H1 (cell line): ENCODE data around the gene MAPK9. TPM values are rescaled to one million over a fixed set of nuclear protein-coding genes. Genes with fewer than 3 reads are reported as not detected.

Experiments
- CTCF ChIA-PET: fragments of 300-600 bp; sonication (Branson Sonifier 250); formaldehyde crosslinking; loops from one replicate; lab custom pipeline; 2021; ENCODE audit not compliant: partially characterized antibody; lab: Charles Lee
- POLR2A ChIA-PET: fragments of 300-600 bp; sonication (Branson Sonifier 250); formaldehyde crosslinking; loops from one replicate; lab custom pipeline; 2021; ENCODE audit warnings: inconsistent platforms; ENCODE audit not compliant: partially characterized antibody; lab: Charles Lee
- DNase-seq, 2 experiments: peaks; one replicate each; pipeline versions ENCODE4 v3.0.0 to v3.0.0-alpha.2; 2010 to 2022; ENCODE audit warnings: low spot score in 2 of 2, low read depth in 1 of 2, mixed read lengths in 1 of 2
- FAIRE-seq: peaks from 2 replicates; lab custom pipeline; 2011; peaks lifted over from hg19 to GRCh38; lab: Jason Lieb, UNC
- H2AFZ ChIP-seq: 2 replicates; pipeline ENCODE4 v1.8.1; 2012; ENCODE audit warnings: low read length, inconsistent platforms
- H2AK5ac ChIP-seq: 2 replicates; pipeline ENCODE4 v1.6.1; 2013; ENCODE audit warnings: low read depth, low read length
- H2BK120ac ChIP-seq: replicated peaks from 2 replicates; pipeline ENCODE3; 2013; ENCODE audit warnings: low read depth, low read length, inconsistent platforms
- H2BK12ac ChIP-seq: 2 replicates; pipeline ENCODE4 v1.6.1; 2013; ENCODE audit warnings: low read depth, low read length
- H2BK15ac ChIP-seq: 2 replicates; pipeline ENCODE4 v1.6.1; 2013; ENCODE audit warnings: low read length
- H2BK20ac ChIP-seq: 2 replicates; pipeline ENCODE4 v1.6.1; 2013; ENCODE audit warnings: low read length
- H2BK5ac ChIP-seq: 2 replicates; pipeline ENCODE4 v1.6.1; 2013; ENCODE audit warnings: low read depth, low read length
- H3K14ac ChIP-seq: 2 replicates; pipeline ENCODE4 v1.6.1; 2013; ENCODE audit warnings: inconsistent platforms; ENCODE audit not compliant: insufficient read length
- H3K18ac ChIP-seq: 2 replicates; pipeline ENCODE4 v1.6.1; 2013; ENCODE audit warnings: low read length; ENCODE audit errors: extremely low read depth
- H3K23ac ChIP-seq: 2 replicates; pipeline ENCODE4 v1.6.1; 2013; ENCODE audit warnings: inconsistent platforms; ENCODE audit not compliant: insufficient read length
- H3K23me2 ChIP-seq: 2 replicates; pipeline ENCODE4 v1.6.1; 2013; ENCODE audit warnings: low read depth, low read length
- H3K27ac ChIP-seq: 2 replicates; pipeline ENCODE4 v1.6.1; 2011; ENCODE audit warnings: low read depth, low read length, inconsistent platforms
- H3K27me3 ChIP-seq, 4 experiments: replicated peaks in 1 of 4; 1 replicate in 1 of 4; 2 replicates in 3 of 4; pipeline versions ENCODE4 v1.6.1 to v1.8.1; 2011 to 2013; ENCODE audit warnings: low read length in 3 of 4, mild to moderate bottlenecking in 3 of 4, inconsistent platforms in 2 of 4, mixed read lengths in 2 of 4, moderate library complexity in 1 of 4; ENCODE audit not compliant: control insufficient read depth in 3 of 4, insufficient read depth in 3 of 4; ENCODE audit errors: extremely low read depth in 1 of 4
- H3K36me3 ChIP-seq, 4 experiments: 2 replicates each; pipeline versions ENCODE4 v1.6.1 to v1.8.1; 2011 to 2013; ENCODE audit warnings: mild to moderate bottlenecking in 4 of 4, low read length in 3 of 4, moderate library complexity in 2 of 4, control low read depth in 1 of 4, inconsistent platforms in 1 of 4; ENCODE audit not compliant: insufficient read depth in 4 of 4, control insufficient read depth in 2 of 4
- H3K4ac ChIP-seq: replicated peaks from 2 replicates; pipeline ENCODE3; 2013; ENCODE audit warnings: low read length, low read depth, mixed read lengths, inconsistent platforms; ENCODE audit not compliant: insufficient read length
- H3K4me1 ChIP-seq, 4 experiments: replicated peaks in 1 of 4; 1 replicate in 1 of 4; 2 replicates in 3 of 4; pipeline versions ENCODE4 v1.6.1 to v1.8.1; 2011 to 2013; ENCODE audit warnings: low read length in 3 of 4, inconsistent platforms in 2 of 4, mixed read lengths in 1 of 4; ENCODE audit not compliant: insufficient read depth in 4 of 4, control insufficient read depth in 3 of 4
- H3K4me2 ChIP-seq, 2 experiments: 2 replicates each; pipeline versions ENCODE4 v1.6.1 to v1.8.1; 2011 to 2013; ENCODE audit warnings: low read depth in 2 of 2, low read length in 2 of 2, control low read depth in 1 of 2, inconsistent platforms in 1 of 2, mild to moderate bottlenecking in 1 of 2; ENCODE audit not compliant: insufficient read depth in 1 of 2
- H3K4me3 ChIP-seq, 4 experiments: fragments of 200-600, 300-600 bp in 1 of 4; sonication (generic), shearing (Covaris generic), sonication (Bioruptor Twin) in 1 of 4; 2 replicates each; pipeline versions ENCODE4 v1.5.1 to v1.8.1; 2011 to 2016; ENCODE audit warnings: low read length in 4 of 4, low read depth in 3 of 4, control low read depth in 2 of 4, inconsistent platforms in 2 of 4, mild to moderate bottlenecking in 2 of 4, mixed read lengths in 1 of 4, moderate library complexity in 1 of 4; ENCODE audit not compliant: insufficient read depth in 2 of 4; ENCODE audit errors: extremely low read depth in 1 of 4
- H3K56ac ChIP-seq: replicated peaks from 2 replicates; pipeline ENCODE3; 2013; ENCODE audit warnings: low read depth, mild to moderate bottlenecking, mixed read lengths, low read length, inconsistent platforms; ENCODE audit not compliant: insufficient read length
- H3K79me1 ChIP-seq: 2 replicates; pipeline ENCODE4 v1.6.1; 2013; ENCODE audit warnings: low read depth, low read length, control low read depth
- H3K79me2 ChIP-seq, 2 experiments: 2 replicates each; pipeline versions ENCODE4 v1.6.1 to v1.8.1; 2012 to 2013; ENCODE audit warnings: low read length in 2 of 2, mild to moderate bottlenecking in 2 of 2, inconsistent platforms in 1 of 2; ENCODE audit not compliant: insufficient read depth in 2 of 2, control insufficient read depth in 1 of 2
- H3K9ac ChIP-seq, 4 experiments: replicated peaks in 1 of 4; 1 replicate in 1 of 4; 2 replicates in 3 of 4; pipeline versions ENCODE4 v1.6.1 to v1.8.1; 2011 to 2013; ENCODE audit warnings: low read depth in 3 of 4, low read length in 3 of 4, control low read depth in 2 of 4, mild to moderate bottlenecking in 2 of 4, moderate library complexity in 2 of 4, inconsistent platforms in 1 of 4; ENCODE audit errors: extremely low read depth in 1 of 4
- H3K9me3 ChIP-seq, 2 experiments: 2 replicates each; pipeline versions ENCODE4 v1.6.1 to v1.8.1; 2012 to 2013; ENCODE audit warnings: mild to moderate bottlenecking in 2 of 2, moderate library complexity in 2 of 2, control low read depth in 1 of 2, inconsistent platforms in 1 of 2, low read depth in 1 of 2, low read length in 1 of 2, mixed read lengths in 1 of 2; ENCODE audit not compliant: insufficient read depth in 2 of 2
- H4K20me1 ChIP-seq, 2 experiments: replicated peaks in 1 of 2; 2 replicates each; pipeline versions ENCODE3 to v1.8.1; 2011 to 2013; ENCODE audit warnings: inconsistent platforms in 2 of 2, low read length in 2 of 2, mild to moderate bottlenecking in 1 of 2; ENCODE audit not compliant: insufficient read depth in 2 of 2, control insufficient read depth in 1 of 2
- H4K5ac ChIP-seq: 2 replicates; pipeline ENCODE4 v1.6.1; 2013; ENCODE audit warnings: low read length, low read depth, mixed read lengths, inconsistent platforms; ENCODE audit not compliant: insufficient read length
- H4K8ac ChIP-seq: 2 replicates; pipeline ENCODE4 v1.8.0; 2013; ENCODE audit warnings: mild to moderate bottlenecking, moderate library complexity, low read length, inconsistent platforms; ENCODE audit not compliant: insufficient read depth; ENCODE audit errors: extremely low read depth
- H4K91ac ChIP-seq: replicated peaks from 2 replicates; pipeline ENCODE3; 2013; ENCODE audit warnings: low read length, mixed read lengths, inconsistent platforms; ENCODE audit not compliant: insufficient read length
- ASH2L ChIP-seq: fragments of 200-600, 300-600 bp; sonication (generic); IDR thresholded peaks from one replicate; pipeline ENCODE4 v1.7.1; 2017; ENCODE audit warnings: low read length
- BRCA1 ChIP-seq: IDR thresholded peaks from 2 replicates; pipeline ENCODE4 v1.6.1; 2012; ENCODE audit warnings: low read depth, low read length, improper control_type of control experiment
- CBX8 ChIP-seq: fragments of 300-800, 300-1000 bp; sonication (generic); IDR thresholded peaks from 2 replicates; pipeline ENCODE4 v1.7.1; 2016; ENCODE audit warnings: low read depth, low read length, borderline replicate concordance
- CEBPB ChIP-seq: IDR thresholded peaks from 2 replicates; pipeline ENCODE4 v1.6.1; 2012; ENCODE audit warnings: low read depth, low read length
- GTF2F1 ChIP-seq: IDR thresholded peaks from 2 replicates; pipeline ENCODE4 v1.6.1; 2012; ENCODE audit warnings: low read depth, low read length, improper control_type of control experiment, borderline replicate concordance
- KDM1A ChIP-seq: fragments of 200-600, 300-600 bp; sonication (generic); IDR thresholded peaks from 2 replicates; pipeline ENCODE4 v1.7.1; 2016; ENCODE audit warnings: mild to moderate bottlenecking, low read length, borderline replicate concordance
- KDM5A ChIP-seq: fragments of 200-600 bp; IDR thresholded peaks from 2 replicates; pipeline ENCODE4 v1.7.1; 2012; ENCODE audit warnings: mild to moderate bottlenecking, low read length, inconsistent platforms, mixed read lengths
- MAFK ChIP-seq: IDR thresholded peaks from 2 replicates; pipeline ENCODE4 v1.6.1; 2012; ENCODE audit warnings: low read depth, mild to moderate bottlenecking, improper control_type of control experiment, low read length
- MAX ChIP-seq: IDR thresholded peaks from 2 replicates; pipeline ENCODE4 v1.6.1; 2012; ENCODE audit warnings: inconsistent platforms
- NRF1 ChIP-seq: IDR thresholded peaks from 2 replicates; pipeline ENCODE4 v1.6.1; 2011; ENCODE audit warnings: mild to moderate bottlenecking, low read depth, low read length, improper control_type of control experiment
- RNF2 ChIP-seq: fragments of 200-900, 300-1000 bp; sonication (generic); IDR thresholded peaks from 2 replicates; pipeline ENCODE4 v1.7.1; 2016; ENCODE audit warnings: borderline replicate concordance, low read depth, mild to moderate bottlenecking, antibody characterized with exemption, low read length; ENCODE audit not compliant: poor library complexity, severe bottlenecking; ENCODE audit errors: missing control alignments
- TEAD4 ChIP-seq: IDR thresholded peaks from 2 replicates; pipeline ENCODE4 v1.6.1; 2012; ENCODE audit warnings: low read depth, low read length, inconsistent platforms, mixed read lengths
- USF2 ChIP-seq: IDR thresholded peaks from 2 replicates; pipeline ENCODE4 v1.6.1; 2011; ENCODE audit warnings: low read length, improper control_type of control experiment
- WGBS, 2 experiments: shearing (Covaris generic) in 1 of 2; methylation state at CpG; one replicate each; pipeline versions ENCODE4 v1.1.6 to v1.1.7; 2013 to 2015; ENCODE audit warnings: low lambda C conversion rate in 2 of 2, mixed read lengths in 2 of 2, inconsistent platforms in 1 of 2, low coverage in 1 of 2, missing lambda C conversion rate in 1 of 2; ENCODE audit not compliant: insufficient replicate concordance in 2 of 2, insufficient coverage in 1 of 2, insufficient read length in 1 of 2; ENCODE audit errors: extremely low coverage in 1 of 2, missing lambda C conversion rate in 1 of 2; 5-methylcytosine and 5-hydroxymethylcytosine counted together
- polyA plus RNA-seq, 7 experiments: library from polyadenylated mRNA; depleted of rRNA in 3 of 7; stranded (reverse) in 5 of 7; unstranded in 2 of 7; fragments of >200 nt in 5 of 7; fragments of 200-250 nt in 2 of 7; gene quantifications; 1 replicate in 5 of 7; 2 replicates in 1 of 7; 4 replicates in 1 of 7; pipeline versions ENCODE4 v1.2.1 to v1.2.3, GENCODE V29; 2011 to 2013; ENCODE audit warnings: missing spikeins in 2 of 7, mixed read lengths in 2 of 7
- total RNA-seq: library from RNA; stranded (reverse); fragmentation: NEBNext Ultra II Directional; extraction: Animal tissue kit (Norgen Biotek cat#: 25700); gene quantifications from 2 replicates; pipeline ENCODE4 v1.2.1, GENCODE V29; 2021

MAPK9 gene
- total and polyA plus RNA-seq, 2 of the 8 experiments (the other 6 are each of a cell fraction or from before 2014, with no cell fraction given): 22.3 to 43.7 TPM

GRCh38 chr5:180206993-180207392 is 84.9 kb downstream of the MAPK9 start:
- 86% methylated on average over 11 of the region's 11 CpGs; no CpG with 5 or more reads in 1 of the 2 experiments for WGBS, 2 experiments
- H2BK20ac ChIP-seq: no peak overlapping the region
- no peaks in the 10 kb centered on the region for H3K79me2 ChIP-seq
- peak overlapping the region in 1 of 4 experiments; percentile 57; a peak in 1 of 8 replicates for H3K4me3 ChIP-seq
- no peak overlapping the region for H3K56ac ChIP-seq
- no peak overlapping the region for H2BK5ac ChIP-seq
- peak overlapping the region; percentile 47 to 71 for H3K4me2 ChIP-seq
- peaks cover 0 to 8% (median 4%) of the 10 kb centered on the region in 4 experiments; a peak in 4 of 7 replicates for H3K4me1 ChIP-seq
- no peak overlapping the region for H2BK15ac ChIP-seq
- H3K27me3 ChIP-seq: peaks cover 8 to 31% (median 21%) of the 10 kb centered on the region in 4 experiments; a peak in 6 of 7 replicates
- H2BK12ac ChIP-seq: no peak overlapping the region
- H4K20me1 ChIP-seq: peaks cover 0 to 5% of the 10 kb centered on the region in 2 experiments
- peaks cover 4% of the 10 kb centered on the region; the same call in 1 of the 2 replicates for H3K23me2 ChIP-seq
- no peak overlapping the region for H2AFZ ChIP-seq
- H3K23ac ChIP-seq: no peak overlapping the region
- no peak overlapping the region for H4K5ac ChIP-seq
- no peaks in the 10 kb centered on the region for H3K36me3 ChIP-seq
- no peak overlapping the region for H3K18ac ChIP-seq
- POLR2A ChIA-PET: no interaction called here
- H2BK120ac ChIP-seq: no peak overlapping the region
- no peak overlapping the region for H4K8ac ChIP-seq
- H3K14ac ChIP-seq: no peak overlapping the region
- H3K79me1 ChIP-seq: no peaks in the 10 kb centered on the region
- no peak for DNase-seq
- no peak for FAIRE-seq
- H4K91ac ChIP-seq: no peak overlapping the region
- CTCF ChIA-PET: interaction anchor here (0.8 to 6.5 kb wide), 10 partner anchors 9 to 122 kb away, joined by 3 to 61 read pairs (median 4); no protein-coding TSS in a partner anchor
- H3K9ac ChIP-seq: no peak overlapping the region
- H3K27ac ChIP-seq: no peak overlapping the region
- no peaks in the 10 kb centered on the region for H3K9me3 ChIP-seq
- no peak overlapping the region for H2AK5ac ChIP-seq
- H3K4ac ChIP-seq: no peak overlapping the region
- TF ChIP-seq GTF2F1 (no peak), MAFK (no peak), MAX (no peak), TEAD4 (no peak), KDM1A (no peak), RNF2 (no peak), CBX8 (no peak), NRF1 (no peak), USF2 (no peak), KDM5A (no peak), BRCA1 (no peak), CEBPB (no peak), ASH2L (no peak)
